GM18505 (cell line): ENCODE results near the gene PCDHA3.
"Not testable (repeated sequence)": the region's sequence is repeated elsewhere in the genome, so short reads cannot be mapped to it uniquely, and the experiment has no call there.

Experiments used
- ATAC-seq: cut with Tn5 transposase; IDR thresholded peaks from one replicate; pipeline ENCODE4 v1.9.1; 2021; ENCODE audit not compliant: unreplicated experiment
- POLR2A ChIP-seq: IDR thresholded peaks from 4 replicates; pipeline ENCODE4 v1.6.1; 2011; ENCODE audit warnings: borderline replicate concordance; ENCODE audit not compliant: insufficient read depth, insufficient read length; ENCODE audit errors: extremely low read depth

PCDHA3 gene

GRCh38 chr5:140796718-140797095, 4.2 kb upstream of the PCDHA3 start:
- no peak for ATAC-seq
- TF ChIP-seq POLR2A = no peak

- no peak for TF ChIP-seq POLR2A
- no peak for ATAC-seq
These were observed 611 bp downstream of the PCDHA3 start for GRCh38 chr5:140801494-140801841.

GRCh38 chr5:140802381-140802780, 1.5 kb downstream of the PCDHA3 start:
- ATAC-seq = not testable (repeated sequence)

GRCh38 chr5:140802781-140803271, 2.0 kb downstream of the PCDHA3 start:
- TF ChIP-seq POLR2A = no peak

GRCh38 chr5:140806834-140807775, 6.2 kb downstream of the PCDHA3 start, which contains the start of gene PCDHA4:
TSS of gene PCDHA4 (plus strand) at chr5:140807068.
- no peak for ATAC-seq
- TF ChIP-seq POLR2A = no peak

More at GRCh38 chr5:140802781-140803271, 2.0 kb downstream of the PCDHA3 start:
- no peak for ATAC-seq

GRCh38 chr5:140808241-140808888, 7.5 kb downstream of the PCDHA3 start:
- not testable (repeated sequence) for ATAC-seq

- ATAC-seq = no peak
These were observed 8.0 kb downstream of the PCDHA3 start for GRCh38 chr5:140808889-140809291.

GRCh38 chr5:140821375-140822280, 20.8 kb downstream of the PCDHA3 start, which contains the start of gene PCDHA5:
TSS of gene PCDHA5 (plus strand) at chr5:140821613.
- TF ChIP-seq POLR2A = no peak
- ATAC-seq = no peak

More at GRCh38 chr5:140808889-140809291, 8.0 kb downstream of the PCDHA3 start:
- no peak for TF ChIP-seq POLR2A

GRCh38 chr5:140822281-140822629, 21.4 kb downstream of the PCDHA3 start:
- ATAC-seq = no peak
- no peak for TF ChIP-seq POLR2A

- ATAC-seq = not testable (repeated sequence)
These were observed 22.1 kb downstream of the PCDHA3 start for GRCh38 chr5:140822969-140823368.

GRCh38 chr5:140823475-140823874, 22.6 kb downstream of the PCDHA3 start:
- no peak for TF ChIP-seq POLR2A
- no peak for ATAC-seq

GRCh38 chr5:140827704-140828361, 27.0 kb downstream of the PCDHA3 start, which contains the start of gene PCDHA6:
TSS of gene PCDHA6 (plus strand) at chr5:140827960. CDS start at chr5:140828092, 132 bp downstream.
- TF ChIP-seq POLR2A = no peak
- no peak for ATAC-seq

- no peak for ATAC-seq
These were observed 27.5 kb downstream of the PCDHA3 start for GRCh38 chr5:140828362-140828737.

GRCh38 chr5:140829511-140830501, 28.9 kb downstream of the PCDHA3 start:
- ATAC-seq = not testable (repeated sequence)

More at GRCh38 chr5:140828362-140828737, 27.5 kb downstream of the PCDHA3 start:
- no peak for TF ChIP-seq POLR2A
